ENCODE measurements around the gene HDAC7. TPM values are rescaled to one million over a fixed set of nuclear protein-coding genes. Genes with fewer than 3 reads are reported as not detected.

HDAC7 gene
- total and polyA plus RNA-seq, 4 donors: 49.3 to 119 (median 69.7) TPM

- ATAC-seq (ENCODE audit: insufficient read depth, low FRiP score) (no peak), DNase-seq (no peak)
- Histone ChIP-seq H3K36me3 (ENCODE audit: control insufficient read depth in 4 of 4, insufficient read depth in 4 of 4, low read length in 4 of 4) (no peaks in the 10 kb centered on the region), H3K4me1 (ENCODE audit: control insufficient read depth in 5 of 5, insufficient read depth in 5 of 5, low read length in 5 of 5) (peaks cover 12 to 28% (median 20%) of the 10 kb centered on the region in 5 donors), H3K4me3 (no peak overlapping the region), H3K9ac (ENCODE audit: insufficient read depth in 1 of 2, low read length in 2 of 2) (no peak overlapping the region), H3K9me3 (ENCODE audit: control insufficient read depth in 4 of 4, insufficient read depth in 3 of 4, low read length in 3 of 4) (no peaks in the 10 kb centered on the region), H3K27me3 (ENCODE audit: control insufficient read depth in 3 of 3, insufficient read depth in 3 of 3, low read length in 2 of 3) (no peaks in the 10 kb centered on the region), H3K27ac (ENCODE audit: low read depth in 1 of 2, low read length in 1 of 2) (no peak overlapping the region)
- 89 to 91% methylated on average over 13 of the region's 13 CpGs for WGBS, 2 donors
- TF ChIP-seq, protein P1, sequence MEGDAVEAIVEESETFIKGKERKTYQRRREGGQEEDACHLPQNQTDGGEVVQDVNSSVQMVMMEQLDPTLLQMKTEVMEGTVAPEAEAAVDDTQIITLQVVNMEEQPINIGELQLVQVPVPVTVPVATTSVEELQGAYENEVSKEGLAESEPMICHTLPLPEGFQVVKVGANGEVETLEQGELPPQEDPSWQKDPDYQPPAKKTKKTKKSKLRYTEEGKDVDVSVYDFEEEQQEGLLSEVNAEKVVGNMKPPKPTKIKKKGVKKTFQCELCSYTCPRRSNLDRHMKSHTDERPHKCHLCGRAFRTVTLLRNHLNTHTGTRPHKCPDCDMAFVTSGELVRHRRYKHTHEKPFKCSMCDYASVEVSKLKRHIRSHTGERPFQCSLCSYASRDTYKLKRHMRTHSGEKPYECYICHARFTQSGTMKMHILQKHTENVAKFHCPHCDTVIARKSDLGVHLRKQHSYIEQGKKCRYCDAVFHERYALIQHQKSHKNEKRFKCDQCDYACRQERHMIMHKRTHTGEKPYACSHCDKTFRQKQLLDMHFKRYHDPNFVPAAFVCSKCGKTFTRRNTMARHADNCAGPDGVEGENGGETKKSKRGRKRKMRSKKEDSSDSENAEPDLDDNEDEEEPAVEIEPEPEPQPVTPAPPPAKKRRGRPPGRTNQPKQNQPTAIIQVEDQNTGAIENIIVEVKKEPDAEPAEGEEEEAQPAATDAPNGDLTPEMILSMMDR (IDR thresholded peaks at IDR 0.05; ENCODE audit: control extremely low read depth, extremely low read depth): no peak
Observed at GRCh38 chr12:47832263-47832933, 12.7 kb upstream of the HDAC7 start.

DNA sequence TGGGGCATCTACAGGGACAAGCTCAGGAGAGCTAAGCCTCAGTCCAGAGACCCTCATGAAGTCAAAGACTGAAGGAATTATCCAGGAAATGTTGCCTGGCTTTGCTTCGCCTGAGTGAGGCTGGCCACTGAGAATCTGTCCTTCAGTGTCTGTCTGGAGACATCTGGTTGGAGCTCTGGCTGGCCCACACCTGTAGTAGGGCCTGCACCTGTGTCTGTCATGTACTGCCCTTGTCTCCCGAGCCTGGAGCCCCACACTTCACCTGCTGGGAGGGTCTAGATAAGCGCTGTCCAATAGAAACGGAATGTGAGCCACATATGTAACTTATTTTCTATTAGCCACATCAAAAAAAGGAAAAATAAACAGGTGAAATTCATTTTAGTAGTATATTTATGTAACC lies 9.9 kb upstream of the HDAC7 start:
- TF ChIP-seq, protein P1 (IDR thresholded peaks at IDR 0.05; ENCODE audit: control extremely low read depth, extremely low read depth): no peak
- DNase-seq (no peak), ATAC-seq (ENCODE audit: insufficient read depth, low FRiP score) (no peak)
- Histone ChIP-seq H3K4me1 (ENCODE audit: control insufficient read depth in 5 of 5, insufficient read depth in 5 of 5, low read length in 5 of 5) (peaks cover 12 to 27% (median 20%) of the 10 kb centered on the region in 5 donors), H3K27ac (ENCODE audit: low read depth in 1 of 2, low read length in 1 of 2) (peak overlapping the region; percentile 81 to 93), H3K36me3 (ENCODE audit: control insufficient read depth in 4 of 4, insufficient read depth in 4 of 4, low read length in 4 of 4) (no peaks in the 10 kb centered on the region), H3K27me3 (ENCODE audit: control insufficient read depth in 3 of 3, insufficient read depth in 3 of 3, low read length in 2 of 3) (no peaks in the 10 kb centered on the region), H3K9me3 (ENCODE audit: control insufficient read depth in 4 of 4, insufficient read depth in 3 of 4, low read length in 3 of 4) (no peaks in the 10 kb centered on the region), H3K4me3 (no peak overlapping the region), H3K9ac (ENCODE audit: insufficient read depth in 1 of 2, low read length in 2 of 2) (no peak overlapping the region)
- 75 to 90% methylated on average over 4 of the region's 4 CpGs for WGBS, 2 donors

GRCh38 chr12:47828976-47829482 lies 9.3 kb upstream of the HDAC7 start:
- WGBS, 2 donors: 21 to 22% methylated on average over 7 of the region's 7 CpGs
- ATAC-seq (ENCODE audit: insufficient read depth, low FRiP score): peak; percentile 65
- H3K4me1 ChIP-seq (ENCODE audit: control insufficient read depth in 5 of 5, insufficient read depth in 5 of 5, low read length in 5 of 5): peaks cover 12 to 29% (median 15%) of the 10 kb centered on the region in 5 donors

More at GRCh38 chr12:47828976-47829482, 9.3 kb upstream of the HDAC7 start:
- no peaks in the 10 kb centered on the region for H3K27me3 ChIP-seq (ENCODE audit: control insufficient read depth in 3 of 3, insufficient read depth in 3 of 3, low read length in 2 of 3)
- TF ChIP-seq, protein P1 (IDR thresholded peaks at IDR 0.05; ENCODE audit: control extremely low read depth, extremely low read depth): no peak
- H3K9ac ChIP-seq (ENCODE audit: insufficient read depth in 1 of 2, low read length in 2 of 2): no peak overlapping the region
- peak overlapping the region; percentile 81 to 93 for H3K27ac ChIP-seq (ENCODE audit: low read depth in 1 of 2, low read length in 1 of 2)
- no peaks in the 10 kb centered on the region for H3K9me3 ChIP-seq (ENCODE audit: control insufficient read depth in 4 of 4, insufficient read depth in 3 of 4, low read length in 3 of 4)
- no peaks in the 10 kb centered on the region for H3K36me3 ChIP-seq (ENCODE audit: control insufficient read depth in 4 of 4, insufficient read depth in 4 of 4, low read length in 4 of 4)
- peak; percentile 77 to 87 (median 80) for DNase-seq
- no peak overlapping the region for H3K4me3 ChIP-seq
